Pancreas (tissue), 10 donors: ENCODE data around the gene USP28. TPM values are rescaled to one million over a fixed set of nuclear protein-coding genes. Genes with fewer than 3 reads are reported as not detected.

Source experiments
- ATAC-seq, 4 donors: fragments of 200-7000 bp; cut with Tn5 transposase; one replicate each; pipeline versions ENCODE4 v1.8.0 to v1.9.1; 2020; ENCODE audit warnings: mild to moderate bottlenecking in 4 of 4, moderate library complexity in 4 of 4
- DNase-seq, 6 donors: peaks; one replicate each; pipeline ENCODE4 v3.0.0-alpha.2; 2020
- FAIRE-seq: peaks from 2 replicates; lab custom pipeline; 2012; peaks lifted over from hg19 to GRCh38; lab: Jason Lieb, UNC
- H3K27ac ChIP-seq, 4 donors: fragments of 200-600 bp; sonication (generic); 1 replicate in 3 of 4; 2 replicates in 1 of 4; pipeline versions ENCODE4 v1.5.0 to v1.8.0; 2020
- H3K27me3 ChIP-seq, 4 donors: fragments of 200-600 bp; one replicate each; pipeline ENCODE4 v1.8.0; 2021
- H3K36me3 ChIP-seq, 3 donors: fragments of 200-600 bp; sonication (generic) in 1 of 3; one replicate each; pipeline versions ENCODE4 v1.5.0 to v1.8.0; 2020 to 2021
- H3K4me1 ChIP-seq, 3 donors: fragments of 200-600 bp; one replicate each; pipeline ENCODE4 v1.8.0; 2021
- H3K4me3 ChIP-seq, 4 donors: fragments of 200-600 bp; sonication (generic) in 2 of 4; one replicate each; pipeline versions ENCODE4 v1.5.0 to v1.8.0; 2020 to 2021
- H3K9me3 ChIP-seq, 4 donors: fragments of 200-600 bp; one replicate each; pipeline ENCODE4 v1.8.0; 2021
- CTCF ChIP-seq, 4 donors: fragments of 200-600 bp; sonication (generic) in 3 of 4; IDR thresholded peaks; one replicate each; pipeline versions ENCODE4 v1.5.0 to v1.8.0; 2021; ENCODE audit warnings: antibody characterized with exemption in 4 of 4
- WGBS, 2 donors: extraction: QIAGEN DNeasy Blood & Tissue Kit; methylation state at CpG; one replicate each; pipeline ENCODE4 v1.1.7; 2013; 5-methylcytosine and 5-hydroxymethylcytosine counted together
- intact Hi-C, 3 donors: fragments of 100-400 bp; cut with DNase I; formaldehyde crosslinking; loops; one replicate each; pipeline versions ENCODE4 v1.11.1 to v1.14.2; 2022
- polyA plus RNA-seq, 2 donors: library from polyadenylated mRNA; stranded (reverse); fragments of 200-250 nt; gene quantifications; one replicate each; pipeline ENCODE4 v1.2.3, GENCODE V29; 2013
- total RNA-seq, 6 donors: library from RNA; stranded (reverse); fragmentation: NEBNext Ultra II Directional in 4 of 6; extraction: Animal tissue kit (Norgen Biotek cat#: 25700) in 4 of 6; gene quantifications; one replicate each; pipeline versions ENCODE4 v1.2.1 to v1.2.4, GENCODE V29; 2021 to 2023
- donor health status: healthy with polysubstance abuse.
- donor health status: DM: no; HTN: no; CAD: no; lungs with moderate emphysema.
- donor health status: DM: no; HTN: no; CAD: no.
- donor health status: control.
- donor health status: control.
- donor health status: Bipolar disorder and iron deficiency.
- donor health status: DM: yes; HTN: yes; CAD: no.
- donor health status: DM: no; HTN: no; CAD: no.
- donor health status: DM: no; HTN: no; CAD: no.
- donor health status: DM: yes; HTN: yes; CAD: no.

Gene USP28
- total and polyA plus RNA-seq, 8 donors = 3.2 to 16.6 (median 8.0) TPM

- H3K9me3 ChIP-seq = no peaks in the 10 kb centered on the region
- no peak for ATAC-seq
- WGBS, 2 donors = 77 to 79% methylated on average over 5 of the region's 5 CpGs
- no peaks in the 10 kb centered on the region for H3K36me3 ChIP-seq
- no peak for DNase-seq
- FAIRE-seq = no peak
- H3K27me3 ChIP-seq = no peaks in the 10 kb centered on the region
- H3K4me1 ChIP-seq = peaks cover 0 to 12% (median 0%) of the 10 kb centered on the region in 3 donors
- TF ChIP-seq CTCF (IDR thresholded peaks at IDR 0.05) = no peak
- no peak overlapping the region for H3K27ac ChIP-seq
- no peak overlapping the region for H3K4me3 ChIP-seq
- intact Hi-C loops = no loop called here
Observed at GRCh38 chr11:113877670-113878055, 2.3 kb upstream of the USP28 start.

GRCh38 chr11:113876798-113877669, 1.7 kb upstream of the USP28 start:
- no peak for TF ChIP-seq CTCF (IDR thresholded peaks at IDR 0.05)
- WGBS, 2 donors = 96 to 97% methylated on average over 8 of the region's 8 CpGs
- no peak overlapping the region for H3K4me3 ChIP-seq
- H3K27me3 ChIP-seq = no peaks in the 10 kb centered on the region
- no peaks in the 10 kb centered on the region for H3K36me3 ChIP-seq
- H3K27ac ChIP-seq = no peak overlapping the region
- H3K4me1 ChIP-seq = peaks cover 0 to 12% (median 0%) of the 10 kb centered on the region in 3 donors
- intact Hi-C loops = no loop called here
- ATAC-seq (no peak), DNase-seq (no peak), FAIRE-seq (no peak)
- H3K9me3 ChIP-seq = no peaks in the 10 kb centered on the region

- Histone ChIP-seq H3K36me3 (no peaks in the 10 kb centered on the region), H3K9me3 (no peaks in the 10 kb centered on the region), H3K4me1 (peaks cover 0 to 12% (median 0%) of the 10 kb centered on the region in 3 donors), H3K4me3 (peak overlapping the region; percentile 21 to 83 (median 63)), H3K27me3 (no peaks in the 10 kb centered on the region), H3K27ac (peak overlapping the region; percentile 90 to 95 (median 90))
- DNase-seq (peak in 1 of 6 donors; percentile 22), FAIRE-seq (no peak), ATAC-seq (no peak)
- 77 to 78% methylated on average over 24 of the region's 24 CpGs for WGBS, 2 donors
- TF ChIP-seq CTCF (IDR thresholded peaks at IDR 0.05) = no peak
- intact Hi-C loops = no loop called here
Observed at GRCh38 chr11:113876074-113876797, 864 bp upstream of the USP28 start.

- Histone ChIP-seq H3K9me3 (no peaks in the 10 kb centered on the region), H3K27ac (peak overlapping the region in 3 of 4 donors; percentile 29 to 44 (median 35)), H3K4me3 (peak overlapping the region; percentile 44 to 83 (median 63)), H3K27me3 (no peaks in the 10 kb centered on the region), H3K36me3 (no peaks in the 10 kb centered on the region), H3K4me1 (peaks cover 0 to 12% (median 0%) of the 10 kb centered on the region in 3 donors)
- no peak for FAIRE-seq
- no peak for TF ChIP-seq CTCF (IDR thresholded peaks at IDR 0.05)
- intact Hi-C loops = no loop called here
- DNase-seq = no peak
- WGBS, 2 donors = 4% methylated on average over 19 of the region's 19 CpGs
- peak; percentile 5 to 14 (median 6) for ATAC-seq
Observed at GRCh38 chr11:113874581-113875233, 665 bp downstream of the USP28 start.
